Measurements from ENCODE around the gene RALB.
"Not testable (repeated sequence)": the region's sequence is repeated elsewhere in the genome, so short reads cannot be mapped to it uniquely, and the experiment has no call there.

Gene RALB

GRCh38 chr2:120315367-120316033 is 62.8 kb downstream of the RALB start:
- DNase-seq (ENCODE audit: low spot score) = no peak

GRCh38 chr2:120316071-120316470 is 63.4 kb downstream of the RALB start:
- no peak for DNase-seq (ENCODE audit: low spot score)

GRCh38 chr2:120316528-120317179 is 64.0 kb downstream of the RALB start:
- DNase-seq (ENCODE audit: low spot score) = no peak

GRCh38 chr2:120317180-120317533 is 64.5 kb downstream of the RALB start:
- DNase-seq (ENCODE audit: low spot score) = no peak

- no peak for DNase-seq (ENCODE audit: low spot score)
Observed at GRCh38 chr2:120317916-120318315, 65.3 kb downstream of the RALB start.

GRCh38 chr2:120318626-120319025 is 66.0 kb downstream of the RALB start:
- DNase-seq (ENCODE audit: low spot score) = no peak

GRCh38 chr2:120319123-120319522 is 66.5 kb downstream of the RALB start:
- DNase-seq (ENCODE audit: low spot score) = no peak

GRCh38 chr2:120319686-120320317 is 67.2 kb downstream of the RALB start:
- DNase-seq (ENCODE audit: low spot score) = no peak

- DNase-seq (ENCODE audit: low spot score) = no peak
Observed at GRCh38 chr2:120320318-120320851, 67.7 kb downstream of the RALB start.

- not testable (repeated sequence) for DNase-seq (ENCODE audit: low spot score)
Observed at GRCh38 chr2:120320887-120321556, 68.4 kb downstream of the RALB start.

GRCh38 chr2:120321721-120322284 is 69.2 kb downstream of the RALB start:
- DNase-seq (ENCODE audit: low spot score) = no peak

GRCh38 chr2:120322329-120322728 is 69.7 kb downstream of the RALB start:
- DNase-seq (ENCODE audit: low spot score) = no peak

- DNase-seq (ENCODE audit: low spot score) = no peak
Observed at GRCh38 chr2:120323214-120323613, 70.6 kb downstream of the RALB start.

- no peak for DNase-seq (ENCODE audit: low spot score)
Observed at GRCh38 chr2:120323807-120324399, 71.3 kb downstream of the RALB start.

- no peak for DNase-seq (ENCODE audit: low spot score)
Observed at GRCh38 chr2:120324933-120325332, 72.3 kb downstream of the RALB start.

- DNase-seq (ENCODE audit: low spot score) = no peak
Observed at GRCh38 chr2:120326066-120326465, 73.4 kb downstream of the RALB start.

GRCh38 chr2:120330946-120331822 is 78.5 kb downstream of the RALB start:
- DNase-seq (ENCODE audit: low spot score) = no peak

- DNase-seq (ENCODE audit: low spot score) = no peak
Observed at GRCh38 chr2:120331903-120332302, 79.3 kb downstream of the RALB start.

- DNase-seq (ENCODE audit: low spot score) = no peak
Observed at GRCh38 chr2:120332384-120332783, 79.7 kb downstream of the RALB start.

GRCh38 chr2:120334068-120334467 is 81.4 kb downstream of the RALB start:
- no peak for DNase-seq (ENCODE audit: low spot score)

GRCh38 chr2:120336749-120337148 is 84.1 kb downstream of the RALB start:
- DNase-seq (ENCODE audit: low spot score) = no peak

All from RKO (cell line).